DMS114 treated with DMSO at 0.1 percent for 48 hours (cell line): ENCODE results near the gene RAET1E.
A peak's percentile ranks its signal among the peaks of the same experiment; 100 is the strongest.
"Not testable (repeated sequence)": the region's sequence is repeated elsewhere in the genome, so short reads cannot be mapped to it uniquely, and the experiment has no call there.

ENCODE experiments used
- DNase-seq: peaks from one replicate; lab custom pipeline; 2025; ENCODE audit not compliant: unreplicated experiment; lab: John Stamatoyannopoulos, UW

The RAET1E gene

DNA sequence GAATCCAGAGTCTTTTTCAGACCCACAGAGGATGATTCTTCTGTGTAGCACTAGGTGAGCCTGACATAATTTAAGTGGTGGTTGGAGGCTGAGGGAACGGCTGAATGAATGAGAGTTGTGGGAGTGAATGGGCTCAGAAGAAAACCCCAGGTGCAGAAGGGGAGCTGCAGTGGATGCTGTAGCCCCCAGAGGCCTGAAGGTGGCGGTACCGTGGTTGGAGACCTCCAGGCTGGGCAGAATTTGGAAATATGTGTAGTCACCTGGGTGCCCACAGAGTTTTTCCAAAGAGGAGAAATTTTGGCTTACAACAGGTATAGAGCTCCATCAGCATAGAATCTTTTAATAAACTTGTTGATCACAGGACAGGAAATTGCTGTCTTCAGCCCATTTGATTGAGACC is 31.5 kb upstream of the RAET1E start:
- DNase-seq = no peak

DNA sequence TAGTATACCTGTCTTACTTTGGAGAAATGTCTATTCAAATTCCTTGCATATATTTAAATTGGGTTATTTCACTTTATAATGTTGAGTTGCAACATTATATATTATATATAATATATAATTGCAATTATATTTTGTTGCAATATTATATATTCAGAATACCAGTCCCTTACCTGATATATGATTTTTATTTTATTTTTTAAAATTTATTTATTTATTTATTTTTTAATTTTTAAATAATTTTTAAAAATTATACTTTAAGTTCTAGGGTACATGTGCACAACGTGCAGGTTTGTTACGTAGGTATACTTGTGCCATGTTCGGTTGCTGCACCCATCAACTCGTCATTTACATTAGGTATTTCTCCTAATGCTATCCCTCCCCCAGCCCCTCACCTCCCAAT is 29.1 kb upstream of the RAET1E start:
- DNase-seq = not testable (repeated sequence)

DNA sequence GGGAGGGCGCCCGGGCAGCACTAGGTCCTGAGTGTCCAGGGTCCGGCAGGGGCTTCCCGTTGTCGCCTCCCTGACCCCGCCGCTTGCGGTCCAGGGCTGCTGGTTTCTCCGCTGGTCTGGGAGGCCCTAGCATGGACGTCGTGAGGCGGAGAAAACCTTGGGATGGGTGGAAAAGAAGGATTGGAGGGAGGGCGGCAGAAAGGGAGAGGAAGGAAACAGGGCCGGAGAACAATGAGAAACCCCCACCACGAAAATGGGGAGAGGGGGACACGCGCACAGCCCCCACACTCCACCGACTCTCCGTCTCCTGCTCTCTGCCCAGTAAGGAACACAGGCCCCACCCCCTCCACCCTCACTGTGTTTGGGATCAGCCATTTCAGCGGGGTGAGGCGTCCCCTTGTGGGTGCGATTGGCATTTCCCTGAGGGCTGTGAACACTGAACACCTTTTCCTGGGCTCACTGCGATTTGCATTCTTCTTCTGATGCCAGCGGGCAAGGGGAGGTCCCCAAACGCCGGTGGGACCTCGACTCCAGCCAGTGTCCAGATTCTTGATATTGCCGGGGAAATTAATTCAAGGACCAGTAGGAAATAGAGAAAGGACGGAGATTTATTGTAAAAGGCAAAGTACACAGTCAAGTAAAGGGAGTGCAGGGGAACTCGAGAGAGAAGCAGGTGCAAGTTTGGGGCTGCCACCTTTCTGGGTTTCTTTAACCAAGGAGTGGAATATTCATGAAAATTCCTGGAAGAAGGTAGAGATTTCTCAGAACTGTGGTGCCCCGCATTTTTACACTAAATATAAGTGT is 28.3 kb upstream of the RAET1E start:
- peak; percentile 24 for DNase-seq

DNA sequence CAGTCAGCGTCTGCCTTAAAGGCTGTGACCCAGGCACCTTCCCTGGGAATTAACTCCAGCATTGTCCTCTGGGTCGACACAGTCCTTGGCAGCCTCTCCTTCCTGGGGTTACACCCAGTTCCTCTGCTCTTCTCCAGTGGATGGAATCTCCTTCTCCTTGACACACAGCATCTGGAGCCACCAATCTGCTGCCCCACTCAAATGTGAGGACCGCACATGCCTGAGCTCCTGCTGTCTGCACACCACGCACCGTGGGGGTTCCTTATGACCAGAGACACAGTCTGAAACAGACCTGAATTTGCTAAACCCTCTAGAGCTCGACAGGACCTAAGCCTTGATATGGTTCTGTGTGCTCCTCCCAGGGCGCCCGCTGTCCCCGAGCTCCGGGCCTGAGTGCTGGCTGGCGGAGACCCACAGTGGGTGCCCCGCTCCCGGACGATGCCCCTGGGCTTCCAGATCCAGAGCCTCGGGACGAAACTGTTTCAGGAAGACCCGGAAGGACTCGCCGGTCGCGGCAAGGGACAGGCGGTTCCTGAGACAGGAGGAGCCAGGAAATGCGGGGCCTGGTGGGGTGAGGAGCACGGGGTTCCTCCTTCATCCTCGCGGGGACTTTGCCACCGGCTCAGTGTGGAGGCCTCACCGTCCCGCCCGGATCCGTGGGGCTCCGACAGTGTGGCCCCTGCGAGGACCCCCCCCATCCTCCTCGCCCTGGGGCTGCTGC is 27.5 kb upstream of the RAET1E start:
- DNase-seq = no peak

DNA sequence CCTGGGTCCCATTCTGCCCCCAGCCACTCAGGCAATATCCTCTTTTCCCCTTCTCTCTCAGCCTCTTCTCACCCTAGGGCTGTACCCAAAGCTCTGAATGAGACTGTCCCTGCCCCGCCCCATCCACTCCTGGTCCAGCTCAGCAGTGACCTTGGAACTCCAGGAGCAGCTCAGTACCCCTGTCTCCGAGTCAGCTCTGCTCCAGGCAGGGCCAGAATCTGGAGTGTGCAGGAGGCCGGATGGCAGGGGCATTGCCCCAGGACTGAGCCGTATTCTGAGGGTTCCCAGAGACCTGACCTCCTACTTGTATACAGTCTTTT is 27.0 kb upstream of the RAET1E start:
- DNase-seq = no peak

DNA sequence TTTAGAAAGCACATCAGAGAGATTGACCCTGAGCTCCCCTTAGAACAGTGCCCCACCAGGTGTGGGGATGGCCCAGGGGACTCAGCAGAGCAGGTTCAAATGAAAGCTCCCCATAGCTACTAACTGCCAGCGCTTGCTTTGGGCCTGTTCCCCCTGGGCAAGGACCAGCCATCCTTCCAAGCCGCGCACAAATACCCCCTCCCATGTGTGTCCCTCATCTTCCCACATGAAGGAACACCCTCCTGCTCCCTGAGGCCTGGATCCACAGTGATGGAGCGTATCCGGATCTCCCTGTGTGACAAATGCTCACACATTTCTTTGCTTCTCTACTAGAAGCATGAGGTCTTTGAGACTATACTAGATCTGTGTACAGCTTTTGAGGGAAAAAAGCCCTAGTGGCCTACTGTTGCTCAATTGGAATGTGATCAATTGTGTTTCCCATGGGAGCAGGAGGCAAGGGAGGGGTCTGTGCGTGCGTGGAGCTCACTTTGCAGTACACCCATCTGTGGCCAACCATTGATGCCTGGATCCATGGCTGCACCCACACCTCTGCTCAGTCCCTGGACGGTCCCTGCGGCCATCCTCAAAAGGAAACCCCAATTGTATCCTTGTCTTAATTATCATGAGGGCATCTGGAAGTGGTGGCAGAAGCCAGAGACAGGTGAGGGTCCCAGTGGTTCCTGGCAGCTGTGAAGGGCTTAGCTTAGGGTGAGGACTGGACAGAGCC is 26.5 kb upstream of the RAET1E start:
- DNase-seq = no peak

DNA sequence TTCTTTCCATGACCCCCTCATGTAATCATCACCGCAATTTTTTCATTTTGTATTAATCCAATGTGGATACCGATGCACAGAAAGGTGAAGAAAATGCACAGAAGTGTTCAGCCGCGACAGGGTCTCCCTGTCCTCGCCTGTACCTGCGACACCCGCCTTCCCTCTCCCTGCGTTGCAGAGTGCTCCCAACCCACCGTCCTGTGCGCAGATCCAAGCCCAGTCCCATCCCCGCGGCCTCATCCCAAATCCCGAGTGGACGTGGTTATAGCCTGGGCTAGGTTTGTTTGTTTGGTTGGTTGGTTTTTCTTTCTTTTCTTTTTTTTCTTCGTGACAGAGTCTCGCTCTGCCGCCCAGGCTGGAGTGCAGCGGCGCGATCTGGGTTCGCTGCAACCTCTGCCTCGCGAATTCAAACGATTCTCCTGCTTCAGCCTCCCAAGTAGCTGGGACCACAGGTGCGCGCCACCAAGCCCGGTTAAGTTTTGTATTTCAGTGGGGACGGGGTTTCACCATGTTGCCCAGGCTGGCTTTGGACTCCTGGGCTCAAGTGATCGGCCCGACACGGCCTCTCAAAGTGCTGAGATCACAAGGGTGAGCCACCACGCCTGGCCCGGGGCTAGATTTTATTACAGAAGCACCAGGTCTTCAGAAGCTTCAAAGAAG is 25.5 kb upstream of the RAET1E start:
- DNase-seq = no peak

DNA sequence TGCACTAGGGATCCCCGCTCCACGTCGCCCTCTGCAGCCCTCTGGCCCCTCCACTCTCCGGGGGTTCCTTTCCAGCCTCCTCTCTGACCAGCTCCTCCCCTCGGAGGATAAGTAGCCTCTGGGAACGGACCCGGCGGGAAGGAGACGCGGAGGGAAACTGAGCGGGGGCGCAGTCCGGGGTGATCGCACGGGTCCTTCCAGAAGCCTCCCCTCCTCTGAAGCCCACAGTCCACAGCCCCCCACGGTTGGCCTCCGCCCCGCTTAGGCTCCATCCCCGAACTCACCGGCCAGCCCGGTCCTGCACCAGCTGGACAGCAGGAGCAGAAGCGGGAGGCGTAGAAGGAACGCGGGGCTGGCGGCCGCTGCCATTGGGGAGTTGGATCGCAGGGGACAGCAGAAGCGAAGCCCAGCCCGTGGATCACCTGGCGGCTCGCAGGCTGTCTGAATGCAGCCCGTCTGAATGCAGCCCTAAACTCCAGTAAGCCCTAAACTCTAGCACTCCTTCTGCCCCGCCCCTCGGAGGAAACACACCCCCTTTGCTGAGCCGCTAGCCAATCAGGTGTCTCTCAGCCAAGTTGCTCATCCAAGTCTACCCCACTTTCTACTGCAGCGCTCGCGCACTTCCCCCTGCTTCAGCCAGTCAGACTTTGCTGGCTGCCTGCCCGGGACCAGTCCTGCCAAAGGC is 24.9 kb upstream of the RAET1E start, which contains the start of gene RAET1G:
Gene RAET1G (minus strand): TSS at position 480 of the 685 bp plus-strand sequence. CDS start 111 bp downstream, at position 369.
- peak; percentile 74 for DNase-seq

DNA sequence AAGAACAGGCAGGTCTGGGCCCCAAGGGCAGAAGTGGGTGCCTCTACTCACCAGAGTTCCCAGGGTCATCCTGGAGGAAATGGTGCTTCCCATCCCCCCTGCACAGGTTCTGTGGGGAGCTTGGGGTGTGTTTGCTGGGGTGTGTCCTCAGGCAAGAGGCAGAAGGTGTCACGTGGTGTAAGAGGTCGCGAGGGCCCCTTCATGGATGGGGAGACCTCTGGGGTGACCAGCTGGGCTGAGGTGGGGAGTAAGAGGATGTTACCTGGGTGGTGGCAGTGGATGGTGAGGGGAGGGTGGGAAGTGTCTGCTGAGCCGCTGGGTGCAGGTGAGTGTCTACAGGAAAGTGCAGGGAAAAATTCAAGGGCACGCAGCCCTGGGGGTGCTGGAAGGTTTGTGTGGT is 24.2 kb upstream of the RAET1E start:
- not testable (repeated sequence) for DNase-seq

DNA sequence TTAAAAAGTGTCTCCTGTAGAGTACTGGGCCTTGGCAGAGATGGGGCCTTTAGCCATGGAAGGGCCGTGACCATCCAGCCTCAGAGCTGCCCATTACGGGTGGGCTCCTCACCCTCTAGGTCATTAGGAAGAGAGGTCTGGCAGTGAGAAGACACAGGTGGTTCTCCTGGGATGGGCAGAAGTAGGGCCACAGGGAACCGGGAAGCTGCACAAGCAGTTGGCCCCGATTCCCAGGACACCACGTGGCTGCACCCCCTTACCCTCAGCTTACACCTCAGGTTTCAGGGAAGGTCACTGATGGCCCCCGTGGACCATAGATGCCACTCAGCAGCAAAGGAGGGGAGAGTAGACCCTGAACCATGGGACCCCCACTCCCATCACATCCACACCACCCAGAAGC is 23.4 kb upstream of the RAET1E start:
- no peak for DNase-seq

DNA sequence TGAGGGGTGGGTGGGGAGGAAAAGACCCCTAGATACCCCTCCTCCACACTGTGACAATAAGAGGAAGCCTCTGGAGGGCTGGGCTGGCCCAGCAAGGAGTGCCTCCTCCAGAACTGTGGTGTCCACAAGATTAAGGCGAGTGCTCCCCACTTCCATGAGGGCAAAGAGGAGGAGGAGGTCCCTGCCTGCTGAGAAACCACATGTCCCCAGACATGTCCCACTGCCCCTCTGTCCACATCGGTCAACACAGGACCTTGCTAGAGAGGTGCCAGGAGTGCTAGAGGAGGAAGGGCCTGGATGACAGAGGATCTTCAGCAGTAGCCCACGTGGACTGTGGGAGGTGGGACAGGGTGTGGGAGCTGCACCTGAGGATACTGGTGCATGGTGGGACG is 21.9 kb upstream of the RAET1E start:
- no peak for DNase-seq

DNA sequence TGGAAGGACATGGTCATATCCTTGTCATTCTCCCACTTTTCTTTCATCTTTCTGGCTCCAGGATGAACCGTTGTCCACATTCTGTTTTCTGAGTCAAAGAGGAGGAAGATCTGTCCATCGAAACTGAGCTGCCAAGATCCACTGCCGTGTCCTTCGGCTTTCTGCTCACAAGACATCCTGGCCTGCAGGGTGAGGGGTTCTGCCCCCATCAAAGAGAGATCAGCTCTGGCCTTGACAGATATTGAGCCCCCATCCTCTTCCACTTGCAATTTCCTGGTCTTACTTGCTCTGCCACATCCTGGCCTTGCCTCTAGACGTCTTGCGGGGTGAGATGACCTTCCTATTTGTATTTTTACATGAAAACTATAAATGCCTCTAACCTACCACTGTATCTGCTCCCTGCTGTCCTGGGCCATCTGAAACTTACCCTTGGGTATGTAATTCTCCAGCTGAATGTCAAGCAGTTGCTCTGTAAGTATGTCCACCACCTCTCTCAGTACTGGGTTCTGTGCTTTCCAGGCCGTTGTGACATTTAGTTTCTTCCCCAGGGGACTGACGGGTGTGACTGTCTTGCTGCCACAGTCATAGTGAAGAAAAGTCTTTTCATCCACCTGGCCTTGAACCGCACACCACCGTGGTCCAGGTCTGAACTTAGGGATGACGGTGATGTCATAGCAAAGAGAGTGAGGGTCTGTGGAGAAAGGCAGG is 21.4 kb upstream of the RAET1E start:
- not testable (repeated sequence) for DNase-seq

DNA sequence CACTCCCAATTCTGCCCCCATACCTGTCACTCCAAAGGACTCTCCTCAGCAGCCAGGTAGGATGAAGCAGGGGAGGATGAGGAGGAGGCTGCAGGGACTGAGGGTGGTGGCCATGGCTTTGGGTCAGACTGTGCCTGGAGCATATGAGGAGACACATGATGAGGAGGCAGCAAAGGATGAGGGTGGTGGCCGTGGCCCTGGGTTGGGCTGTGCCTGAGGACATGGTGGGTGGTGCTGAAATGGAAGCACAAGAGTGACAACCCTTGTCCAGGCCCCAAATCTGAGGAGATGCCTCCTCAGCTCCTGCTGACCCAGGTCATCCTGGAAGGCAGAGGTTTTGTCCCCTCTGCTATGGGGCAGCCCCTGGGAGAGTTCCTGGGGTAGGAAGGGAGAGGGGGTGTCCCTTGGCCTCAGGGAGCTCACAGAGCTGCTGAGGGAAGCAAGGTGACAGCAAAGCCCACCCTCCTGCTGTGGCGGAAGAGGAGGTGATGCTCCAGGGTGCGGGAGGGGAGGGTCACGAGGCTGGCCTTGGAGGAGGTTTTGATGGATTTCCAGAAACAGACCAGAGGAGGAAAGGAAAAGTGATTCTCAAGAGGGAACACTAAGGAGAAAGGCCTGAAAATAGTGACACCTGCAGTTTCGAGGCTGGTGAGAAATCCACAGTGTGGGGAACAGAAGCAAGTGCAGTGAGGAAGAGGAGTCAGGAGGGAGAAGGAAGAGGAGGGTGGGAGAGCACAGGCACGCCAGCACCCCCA is 20.4 kb upstream of the RAET1E start:
- DNase-seq = no peak

DNA sequence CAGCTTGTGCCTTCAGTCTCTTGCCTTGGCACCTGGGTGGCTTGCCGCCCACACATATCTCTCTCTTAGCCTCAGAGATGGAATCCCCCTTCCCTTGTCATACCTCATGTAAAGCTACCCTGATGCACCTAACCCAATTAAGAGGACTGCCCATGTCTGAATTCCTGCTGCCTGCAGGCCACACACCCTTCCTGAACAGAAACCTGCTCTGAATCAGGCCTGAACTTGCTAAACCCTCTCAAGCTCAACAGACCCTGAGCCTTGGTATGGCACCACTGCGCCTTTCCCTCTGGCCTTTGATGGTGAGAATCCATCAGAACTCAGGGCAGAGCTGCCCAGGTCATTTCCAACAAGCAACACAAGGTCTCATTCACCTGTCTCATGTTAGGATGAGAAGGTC is 19.8 kb upstream of the RAET1E start:
- DNase-seq = no peak

DNA sequence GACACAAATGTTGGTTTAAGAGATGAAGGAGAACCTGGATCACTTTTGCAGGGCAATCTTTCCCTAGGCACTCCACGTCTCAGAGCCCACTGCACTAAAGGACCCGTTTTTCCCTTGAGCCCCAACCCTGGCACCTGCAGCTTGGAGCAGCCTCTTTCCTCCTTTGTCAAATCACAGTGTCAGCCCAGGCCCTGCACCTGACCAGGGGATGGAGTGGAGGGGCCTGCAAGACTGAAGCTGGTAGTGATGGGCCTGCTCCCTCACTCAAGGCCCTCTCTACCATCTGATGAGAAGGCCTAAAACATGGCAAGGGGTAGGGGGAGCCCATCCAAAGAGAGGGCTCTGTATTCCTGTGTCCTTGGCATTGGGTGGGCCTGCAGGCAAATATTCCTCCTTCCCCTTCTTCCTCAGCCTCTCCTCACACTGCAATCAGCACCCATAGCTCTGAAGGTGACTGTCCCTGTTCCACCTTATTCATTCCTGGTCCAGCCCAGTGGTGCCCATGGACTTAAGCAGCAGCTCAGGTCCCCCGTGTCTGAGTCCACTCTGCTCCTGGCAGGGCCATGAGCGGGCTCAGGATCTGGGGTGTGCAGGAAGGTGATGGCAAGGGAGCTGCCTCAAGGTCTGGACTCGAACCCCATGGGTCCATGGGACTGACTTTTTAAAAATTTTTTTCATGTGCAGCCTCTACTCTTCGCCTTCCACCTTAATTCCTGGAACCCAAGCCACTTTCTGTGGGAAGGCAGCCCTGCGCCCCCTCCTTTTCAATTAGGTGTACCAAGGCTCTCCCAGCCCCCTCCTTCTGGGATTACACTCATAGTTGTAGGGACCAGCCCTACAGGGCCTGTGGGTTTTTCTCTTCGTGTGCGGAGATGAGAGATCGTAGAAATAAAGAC is 18.3 kb upstream of the RAET1E start:
- DNase-seq = no peak

DNA sequence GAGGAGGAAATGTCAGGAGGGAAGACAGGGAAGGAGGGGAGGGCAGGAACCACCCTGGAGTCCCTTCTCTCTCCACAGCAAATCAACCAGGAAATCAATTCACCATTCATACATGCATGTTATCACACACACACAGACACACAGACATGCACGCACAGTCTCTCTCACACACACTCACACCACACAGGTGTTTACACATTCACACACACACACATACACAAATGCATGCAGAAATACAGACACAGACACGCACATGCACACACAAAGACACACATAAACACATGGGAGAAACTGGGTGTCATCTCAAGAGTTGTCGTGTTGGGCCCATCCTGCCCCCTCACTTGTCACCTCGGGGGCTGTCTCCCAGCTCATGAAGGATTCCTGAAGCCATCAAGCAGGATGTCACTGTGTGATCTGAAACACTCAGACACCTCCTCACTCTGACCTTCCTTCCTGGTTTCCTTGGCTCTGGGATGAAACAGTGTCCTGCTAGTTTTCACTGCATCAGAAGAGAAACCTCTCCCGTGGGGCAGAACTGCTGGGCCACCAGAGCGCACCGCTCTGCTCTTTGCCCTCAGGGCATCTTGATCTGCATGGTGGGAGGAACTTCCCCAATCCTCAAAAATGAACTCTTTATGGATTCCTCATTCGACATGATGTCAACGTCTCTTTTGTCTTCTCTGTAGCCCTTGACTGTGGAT is 15.8 kb upstream of the RAET1E start:
- DNase-seq = no peak

DNA sequence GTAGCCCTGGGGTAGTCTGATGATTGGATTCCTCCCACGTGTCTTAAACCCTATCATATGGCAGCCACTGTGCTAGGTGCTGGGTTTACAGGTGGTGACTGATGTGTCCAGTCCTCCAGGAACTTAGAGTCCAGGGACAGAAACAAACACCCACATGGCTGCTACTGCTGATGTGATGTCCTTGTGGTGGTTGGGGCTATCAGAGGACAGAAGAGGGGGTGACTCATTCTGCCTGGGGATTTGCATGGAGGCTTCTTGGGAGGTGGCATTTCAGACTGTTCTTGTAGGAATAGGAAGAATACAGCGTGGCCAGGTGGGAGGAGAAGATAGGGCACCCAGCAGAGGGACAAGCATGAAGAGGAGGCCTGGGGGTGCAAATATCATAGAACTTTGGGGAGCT is 15.2 kb upstream of the RAET1E start:
- DNase-seq = no peak

DNA sequence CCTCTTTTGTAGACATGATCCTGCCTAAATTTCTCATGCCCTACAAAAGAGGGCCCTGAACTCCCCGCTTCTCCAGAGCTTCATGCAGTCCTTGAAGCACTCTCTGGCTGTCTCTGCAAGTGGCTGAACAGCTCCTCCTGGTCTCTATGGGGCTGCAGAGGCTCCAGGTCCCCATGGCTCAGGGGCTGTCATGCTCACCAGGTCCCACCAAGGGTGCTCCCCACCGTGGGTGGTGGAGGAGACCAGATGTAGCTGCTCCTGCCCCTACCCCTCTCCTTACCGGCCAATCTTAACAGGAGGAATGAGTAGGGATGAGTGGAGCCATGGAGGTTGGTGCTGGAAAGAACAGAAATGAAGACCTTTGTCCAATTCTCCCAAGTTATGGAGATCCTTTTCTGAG is 14.8 kb upstream of the RAET1E start:
- DNase-seq = not testable (repeated sequence)
